GM21528 (cell line): ENCODE results near the gene PHGDH.

ENCODE experiments used
- ATAC-seq: cut with Tn5 transposase; IDR thresholded peaks from one replicate; pipeline ENCODE4 v1.9.1; 2021; ENCODE audit warnings: mild to moderate bottlenecking, moderate library complexity; ENCODE audit not compliant: unreplicated experiment, low FRiP score

Gene PHGDH

DNA sequence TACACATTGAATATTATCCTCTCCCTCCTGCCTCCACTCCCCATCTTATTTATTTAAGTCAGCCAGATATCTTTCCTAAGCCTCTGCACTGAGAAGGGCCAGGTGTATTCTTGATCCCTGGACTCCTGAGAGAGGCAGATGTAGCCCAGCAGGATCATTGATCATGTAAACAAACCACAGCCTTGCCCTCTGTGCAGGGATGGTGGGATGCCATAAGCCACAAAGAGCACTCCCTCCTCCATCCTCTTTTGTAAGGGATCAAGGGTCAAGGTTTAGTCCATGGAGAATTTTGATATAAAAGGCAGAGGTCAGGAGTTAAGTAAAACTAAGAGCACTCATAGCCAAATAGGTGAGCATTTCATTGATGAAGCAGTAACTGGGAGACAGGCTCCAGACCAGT lies 17.3 kb downstream of the PHGDH start:
- no peak for ATAC-seq

DNA sequence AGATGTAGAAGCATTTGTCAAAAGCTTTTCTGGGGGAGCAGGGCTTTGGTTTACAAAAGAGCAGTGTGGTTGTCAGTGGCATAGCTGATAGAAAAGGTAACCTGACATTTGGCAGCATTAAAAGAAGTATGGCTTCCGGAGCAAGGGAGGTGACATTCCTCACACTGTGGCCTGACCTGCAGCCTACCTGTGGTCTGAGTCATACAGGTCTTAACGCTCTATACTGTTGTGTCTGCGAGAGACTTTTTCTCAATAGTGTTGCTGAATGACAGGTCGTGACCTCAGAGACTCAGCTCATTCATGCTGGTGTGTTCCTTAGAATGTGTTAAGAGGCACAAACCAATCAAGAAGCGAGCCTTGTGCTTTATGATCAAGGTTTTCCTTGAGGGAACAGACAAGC lies 19.3 kb downstream of the PHGDH start:
- no peak for ATAC-seq

DNA sequence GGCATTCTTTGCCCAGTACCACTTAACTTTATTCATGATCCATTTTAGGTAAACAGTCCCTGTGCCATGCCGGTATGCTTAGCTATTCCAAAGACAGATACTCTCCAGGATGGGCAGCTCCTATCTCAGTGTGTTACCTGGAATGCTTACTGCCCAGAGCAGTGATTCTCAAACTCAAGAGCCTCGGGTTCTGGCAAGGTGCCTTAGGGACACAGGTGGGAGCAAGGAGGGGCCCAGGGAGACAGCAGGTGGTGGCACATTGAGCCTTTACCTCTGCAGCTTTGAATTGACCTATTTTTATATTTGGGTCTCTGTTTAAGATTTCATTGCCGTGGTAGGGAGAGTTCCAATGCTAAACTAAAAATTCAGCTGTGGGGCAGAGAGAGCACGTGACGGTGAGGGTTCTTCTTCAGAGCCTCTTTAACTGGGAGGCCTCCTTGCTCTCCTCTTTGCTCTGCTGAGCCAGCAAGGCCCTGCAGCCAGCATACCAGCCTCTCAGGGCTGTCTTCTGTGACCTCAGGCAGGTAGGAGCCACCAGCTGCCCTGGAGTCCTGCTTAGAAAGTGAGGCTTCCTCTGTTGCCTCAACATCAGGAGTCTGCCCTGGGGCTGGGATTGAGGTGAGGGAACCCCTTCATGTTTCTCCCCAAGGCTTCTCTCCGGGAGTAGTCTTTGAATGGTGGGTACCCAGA lies 20.2 kb downstream of the PHGDH start:
- ATAC-seq: no peak

DNA sequence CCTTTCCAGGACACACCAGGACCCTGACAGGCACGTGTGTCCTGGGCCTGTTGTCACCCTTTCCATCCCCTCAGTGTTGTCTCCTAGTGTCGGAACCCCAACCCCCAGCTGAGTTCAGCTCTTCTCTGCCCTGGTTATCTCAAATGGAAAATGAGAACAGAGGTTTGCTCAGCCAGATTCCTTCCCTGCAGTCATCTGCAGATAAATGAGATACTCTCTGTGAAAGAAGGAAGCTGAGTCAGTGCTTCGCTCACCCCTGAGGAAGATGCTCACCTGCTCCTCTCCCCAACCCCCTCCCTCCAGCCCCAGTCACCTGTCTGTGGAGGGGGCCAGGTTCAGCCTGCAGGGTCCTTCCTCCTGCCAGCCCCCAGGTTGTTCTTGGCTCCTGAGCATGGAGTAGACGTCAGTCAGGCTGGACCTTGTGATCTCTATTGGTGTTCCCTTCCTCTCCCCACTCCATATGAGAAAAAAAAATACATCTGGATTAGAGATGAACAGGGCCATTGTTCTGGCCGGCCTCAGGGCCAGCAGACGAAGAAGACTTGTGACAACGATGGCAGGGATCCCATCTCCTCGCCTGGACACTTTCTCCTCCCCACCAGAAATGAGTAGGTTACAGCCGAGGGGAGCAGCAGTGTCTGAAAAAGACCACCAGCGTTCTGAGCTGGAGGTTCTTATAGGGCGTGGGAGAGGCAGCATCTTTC lies 20.9 kb downstream of the PHGDH start:
- no peak for ATAC-seq

DNA sequence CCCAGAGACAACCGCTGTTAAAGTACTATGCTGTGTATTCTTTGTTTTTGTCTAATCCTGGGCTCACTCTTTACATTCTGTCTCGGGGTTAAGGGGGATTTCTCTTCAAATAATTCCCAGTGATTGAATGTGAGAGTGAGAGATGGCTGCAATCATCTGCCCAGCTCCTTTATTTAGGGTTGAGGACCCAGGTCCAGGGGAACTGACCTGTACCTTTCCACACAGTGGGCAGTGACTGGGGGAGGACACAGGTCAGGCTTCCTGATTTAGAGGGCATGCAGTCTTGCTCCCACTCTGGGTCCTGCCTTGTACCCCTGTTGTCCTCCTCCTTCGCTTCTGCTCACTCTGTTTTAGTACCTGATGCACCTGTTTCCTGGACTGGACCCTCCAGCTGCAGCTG lies 22.0 kb downstream of the PHGDH start:
- ATAC-seq: no peak

DNA sequence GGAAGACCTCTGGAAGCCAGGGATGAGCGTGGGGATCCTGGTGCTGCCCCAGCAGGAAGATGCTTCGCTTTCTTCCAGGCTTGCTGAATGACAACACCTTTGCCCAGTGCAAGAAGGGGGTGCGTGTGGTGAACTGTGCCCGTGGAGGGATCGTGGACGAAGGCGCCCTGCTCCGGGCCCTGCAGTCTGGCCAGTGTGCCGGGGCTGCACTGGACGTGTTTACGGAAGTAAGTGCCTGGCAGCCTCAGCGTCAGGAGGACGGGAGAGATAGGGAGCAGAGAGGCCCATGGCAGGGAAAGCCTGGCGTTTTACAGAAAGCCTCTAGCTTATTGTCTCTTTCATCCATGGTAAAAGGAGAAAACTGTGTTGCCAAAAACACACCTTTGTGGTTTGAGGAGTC lies 23.5 kb downstream of the PHGDH start:
- no peak for ATAC-seq

DNA sequence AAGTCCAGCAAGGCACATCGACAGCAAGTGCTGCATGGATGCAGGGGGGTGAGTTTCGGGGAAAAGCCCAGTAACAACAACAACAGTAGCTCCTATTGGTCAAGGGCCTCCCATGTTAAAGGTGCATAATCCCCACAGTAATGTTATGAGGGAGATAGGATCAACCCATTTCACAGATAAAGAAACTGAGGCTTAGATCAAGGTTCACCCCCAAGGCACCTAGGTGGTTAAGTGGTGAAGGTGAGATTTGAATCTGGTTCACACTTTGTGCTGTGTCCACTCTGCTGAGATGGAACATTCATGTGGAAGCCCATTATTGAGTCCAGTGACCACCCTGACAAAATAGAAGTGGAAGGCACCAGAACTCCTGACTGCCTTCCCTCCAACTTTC lies 24.9 kb downstream of the PHGDH start:
- ATAC-seq: no peak

DNA sequence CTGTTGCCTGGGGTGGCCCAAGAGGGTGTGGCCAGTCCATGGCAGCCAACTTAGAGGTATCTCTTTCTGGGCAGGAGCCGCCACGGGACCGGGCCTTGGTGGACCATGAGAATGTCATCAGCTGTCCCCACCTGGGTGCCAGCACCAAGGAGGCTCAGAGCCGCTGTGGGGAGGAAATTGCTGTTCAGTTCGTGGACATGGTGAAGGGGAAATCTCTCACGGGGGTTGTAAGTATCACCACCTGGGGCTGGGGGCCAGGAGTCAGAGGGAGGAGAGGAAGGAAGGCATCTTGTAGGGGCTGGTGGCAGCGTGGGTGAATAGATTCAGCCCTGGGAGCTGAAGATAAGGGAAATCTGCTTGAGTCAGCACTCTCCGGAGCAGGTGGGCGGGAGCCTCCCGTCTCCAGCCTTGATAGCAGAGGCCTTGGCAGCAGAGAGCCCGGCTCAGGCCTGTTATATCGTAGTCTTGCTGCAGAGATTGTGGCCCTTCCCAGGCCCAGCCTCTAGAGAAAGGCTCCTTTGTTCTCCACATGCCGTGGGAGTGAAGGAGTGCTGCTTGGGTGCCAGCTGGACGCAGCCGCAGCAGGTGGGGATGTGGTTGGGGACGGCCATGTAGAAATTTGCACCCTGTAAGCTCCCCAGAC lies 25.4 kb downstream of the PHGDH start:
- no peak for ATAC-seq

DNA sequence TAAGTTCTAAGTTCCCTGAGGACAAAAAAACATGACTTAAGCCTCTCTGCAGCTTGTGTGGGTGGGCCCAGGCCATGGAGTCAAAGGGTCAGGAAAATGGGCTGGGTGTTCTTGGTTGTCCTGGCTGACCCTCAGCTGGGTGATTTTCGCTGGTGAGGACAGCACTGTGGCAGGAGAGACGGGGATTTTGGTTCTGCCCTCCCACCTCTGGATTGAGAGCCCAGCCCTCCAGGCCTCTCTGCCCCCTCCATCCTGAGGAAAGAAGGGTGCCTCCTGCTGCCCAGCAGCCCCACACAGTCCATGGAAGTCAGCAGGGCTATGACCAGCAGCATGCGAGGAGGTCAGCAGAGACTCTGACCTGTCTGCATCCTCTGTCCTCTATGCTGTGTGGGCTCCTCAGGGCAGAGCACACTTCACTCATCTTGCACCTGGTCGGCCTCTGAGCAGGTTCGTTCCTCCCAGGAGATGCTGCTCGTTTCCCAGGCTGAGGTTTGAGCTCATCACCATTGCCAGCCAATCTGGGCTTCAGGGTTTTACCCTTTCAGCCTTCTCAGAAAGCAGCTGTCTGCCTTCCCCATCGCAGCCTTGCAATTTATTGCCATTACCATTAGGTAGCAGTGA lies 26.5 kb downstream of the PHGDH start:
- no peak for ATAC-seq

DNA sequence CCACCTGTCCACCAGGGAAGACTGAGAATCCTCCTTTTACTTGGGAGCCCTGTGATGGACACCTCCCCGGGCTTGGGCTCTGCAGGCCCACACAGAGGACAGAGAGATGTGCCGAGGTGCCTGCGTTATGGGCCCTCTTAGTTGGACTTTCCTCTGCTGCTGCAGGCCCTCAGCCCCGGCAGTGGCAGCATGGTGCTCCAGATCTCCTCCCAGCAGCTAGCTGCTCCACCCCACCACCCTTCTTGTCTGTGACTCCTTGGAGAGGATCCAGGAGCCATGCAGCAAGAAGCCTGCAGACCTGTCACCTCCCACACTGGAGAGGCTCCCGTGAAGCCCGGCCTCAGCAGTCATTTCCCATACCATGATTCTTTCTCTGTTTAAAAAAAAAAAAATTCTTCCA lies 27.4 kb downstream of the PHGDH start:
- no peak for ATAC-seq

DNA sequence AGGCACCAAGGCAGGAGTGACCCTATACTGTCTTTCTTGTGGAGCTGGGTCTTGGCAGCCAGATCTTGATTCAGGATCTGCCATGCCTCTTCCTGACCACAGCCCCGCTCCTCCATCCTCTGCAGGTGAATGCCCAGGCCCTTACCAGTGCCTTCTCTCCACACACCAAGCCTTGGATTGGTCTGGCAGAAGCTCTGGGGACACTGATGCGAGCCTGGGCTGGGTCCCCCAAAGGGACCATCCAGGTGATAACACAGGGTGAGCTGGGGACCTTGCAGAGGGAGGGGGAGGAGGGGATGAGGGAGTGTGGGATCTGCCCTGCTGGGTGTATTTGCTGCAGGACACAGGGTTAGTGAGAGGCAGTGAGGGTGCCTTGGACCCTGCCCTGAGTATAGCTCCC lies 28.5 kb downstream of the PHGDH start:
- ATAC-seq: no peak

DNA sequence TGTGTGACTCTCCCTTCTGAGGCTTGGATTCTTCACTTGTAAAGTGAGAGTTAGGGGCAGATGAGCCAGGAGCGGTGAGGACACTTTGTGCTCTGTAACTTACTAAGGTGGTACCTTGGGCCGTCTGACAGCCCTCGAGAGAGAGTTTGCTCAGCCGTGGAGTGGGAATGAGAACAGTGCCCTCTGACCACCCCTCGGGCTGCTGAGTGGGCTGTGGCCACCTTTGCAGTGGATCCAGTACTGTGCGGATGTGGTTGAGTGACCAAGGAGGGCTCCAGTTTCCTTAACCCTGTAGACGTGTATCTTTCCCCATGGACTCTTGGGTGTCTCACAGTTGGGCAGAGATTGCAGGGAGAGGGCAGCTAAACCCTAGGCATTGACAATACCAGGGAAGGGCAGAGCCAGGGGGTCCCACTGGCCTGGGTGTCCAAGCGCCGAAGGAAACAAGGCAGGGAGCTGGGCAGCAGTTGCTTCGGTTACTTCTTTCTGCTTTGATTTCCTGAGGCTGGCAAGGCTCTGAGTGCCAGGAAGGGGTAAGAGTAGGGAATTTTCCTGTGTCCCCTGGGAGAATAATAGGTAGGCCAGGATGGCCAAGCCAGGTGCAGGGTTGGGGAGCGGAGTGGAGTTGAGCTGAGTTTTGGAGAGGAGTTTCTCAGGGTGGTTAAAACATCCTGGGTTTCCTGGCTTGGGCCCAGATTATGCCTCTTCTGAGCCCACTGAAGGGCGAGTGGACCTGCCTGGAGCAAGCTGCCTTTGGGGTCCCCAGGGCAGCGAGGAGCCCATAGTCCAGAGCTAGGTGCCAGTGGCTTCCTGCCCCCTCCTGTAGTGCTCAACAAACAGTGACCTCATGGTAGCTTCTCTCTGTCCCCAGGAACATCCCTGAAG lies 29.4 kb downstream of the PHGDH start:
- no peak for ATAC-seq

DNA sequence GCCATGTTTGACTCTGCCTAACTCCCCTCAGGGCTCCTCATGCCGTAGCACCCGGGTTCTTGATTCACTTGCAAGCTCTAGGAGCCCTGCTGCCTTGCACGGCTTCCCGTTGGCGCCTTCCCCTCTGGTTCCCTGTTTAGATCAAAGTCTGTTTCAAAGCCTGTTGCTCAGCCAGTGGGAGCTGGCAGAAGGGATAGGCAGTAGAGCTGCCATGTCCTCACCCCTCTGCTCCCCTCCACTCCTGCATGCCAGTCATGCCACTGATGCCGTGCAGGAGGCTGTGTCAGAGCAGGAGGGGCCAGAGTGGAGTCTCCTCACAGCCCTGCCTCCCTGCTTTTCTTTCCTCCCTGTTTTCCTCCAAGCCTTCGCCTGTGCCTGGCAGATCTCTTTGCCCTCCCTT lies 30.5 kb downstream of the PHGDH start:
- ATAC-seq: no peak

DNA sequence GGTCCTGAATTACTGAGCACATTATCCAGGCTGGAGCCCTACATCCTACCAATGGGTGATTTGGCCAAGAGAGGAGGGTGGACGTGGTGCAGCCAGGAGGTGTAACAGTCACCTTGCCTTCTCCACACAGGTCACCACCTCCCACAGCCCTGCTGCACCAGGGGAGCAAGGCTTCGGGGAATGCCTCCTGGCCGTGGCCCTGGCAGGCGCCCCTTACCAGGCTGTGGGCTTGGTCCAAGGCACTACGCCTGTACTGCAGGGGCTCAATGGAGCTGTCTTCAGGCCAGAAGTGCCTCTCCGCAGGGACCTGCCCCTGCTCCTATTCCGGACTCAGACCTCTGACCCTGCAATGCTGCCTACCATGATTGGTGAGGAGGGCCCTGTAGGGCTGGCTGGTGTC lies 30.9 kb downstream of the PHGDH start:
- no peak for ATAC-seq

DNA sequence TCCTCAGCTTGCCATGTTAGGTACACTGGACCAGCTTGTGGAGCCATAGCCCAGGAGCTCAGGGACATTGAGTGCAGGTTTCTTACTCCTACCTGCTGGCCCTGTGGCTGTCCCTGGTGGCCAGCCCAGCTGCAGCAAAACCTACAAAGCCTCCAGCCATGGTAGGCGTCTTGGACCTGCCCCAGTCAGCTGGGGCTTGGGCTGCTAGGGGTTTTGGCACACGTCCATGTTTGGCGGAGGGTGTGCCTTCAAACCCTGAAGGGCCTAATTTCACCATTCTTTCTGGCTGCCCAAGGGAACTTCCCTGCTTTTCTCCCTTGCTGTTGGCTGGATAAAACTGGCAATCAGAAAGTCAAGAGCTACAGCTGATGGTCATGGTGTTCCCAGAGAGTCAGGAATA lies 31.6 kb downstream of the PHGDH start:
- ATAC-seq: no peak

DNA sequence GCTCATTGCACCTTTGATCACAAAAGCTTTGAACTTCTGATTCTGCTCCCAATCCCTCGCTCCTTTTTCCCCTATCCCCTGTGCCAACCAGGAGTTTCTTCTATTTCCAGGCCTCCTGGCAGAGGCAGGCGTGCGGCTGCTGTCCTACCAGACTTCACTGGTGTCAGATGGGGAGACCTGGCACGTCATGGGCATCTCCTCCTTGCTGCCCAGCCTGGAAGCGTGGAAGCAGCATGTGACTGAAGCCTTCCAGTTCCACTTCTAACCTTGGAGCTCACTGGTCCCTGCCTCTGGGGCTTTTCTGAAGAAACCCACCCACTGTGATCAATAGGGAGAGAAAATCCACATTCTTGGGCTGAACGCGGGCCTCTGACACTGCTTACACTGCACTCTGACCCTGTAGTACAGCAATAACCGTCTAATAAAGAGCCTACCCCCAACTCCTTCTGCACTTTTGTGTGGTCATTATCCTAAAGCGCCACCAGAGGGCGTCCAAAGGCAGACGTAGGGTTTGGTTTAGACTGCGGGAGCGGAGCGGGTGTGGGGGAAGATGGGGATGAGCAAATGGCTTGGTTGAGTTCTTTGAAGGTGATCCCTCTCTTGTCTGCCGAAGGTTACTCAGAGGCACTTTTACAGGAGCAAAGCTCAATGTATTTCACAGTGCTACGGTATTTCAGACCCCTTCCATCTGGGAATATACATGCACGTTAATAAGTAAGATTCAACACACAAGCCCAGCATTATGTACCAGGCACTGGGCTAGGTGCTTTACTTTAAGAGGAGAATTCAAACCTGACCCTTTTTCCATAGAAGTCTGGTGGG lies 32.3 kb downstream of the PHGDH start:
- no peak for ATAC-seq

DNA sequence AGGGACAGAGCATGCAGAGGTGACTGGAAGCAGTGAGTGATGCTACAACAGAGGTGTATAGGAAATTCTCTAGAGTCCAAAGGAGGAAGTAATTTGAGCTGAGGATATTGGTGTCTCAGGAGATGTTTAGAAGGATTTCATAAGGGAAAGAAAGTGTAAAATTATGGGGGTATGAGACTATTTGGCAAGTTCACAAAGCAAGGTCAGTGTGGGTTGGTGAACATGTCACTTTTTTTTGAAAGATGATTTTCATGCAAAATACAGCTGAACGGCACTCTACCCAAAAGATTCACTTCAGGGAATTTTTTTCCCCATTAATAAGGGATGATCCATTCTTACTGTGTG lies 32.8 kb downstream of the PHGDH start:
- ATAC-seq: no peak

DNA sequence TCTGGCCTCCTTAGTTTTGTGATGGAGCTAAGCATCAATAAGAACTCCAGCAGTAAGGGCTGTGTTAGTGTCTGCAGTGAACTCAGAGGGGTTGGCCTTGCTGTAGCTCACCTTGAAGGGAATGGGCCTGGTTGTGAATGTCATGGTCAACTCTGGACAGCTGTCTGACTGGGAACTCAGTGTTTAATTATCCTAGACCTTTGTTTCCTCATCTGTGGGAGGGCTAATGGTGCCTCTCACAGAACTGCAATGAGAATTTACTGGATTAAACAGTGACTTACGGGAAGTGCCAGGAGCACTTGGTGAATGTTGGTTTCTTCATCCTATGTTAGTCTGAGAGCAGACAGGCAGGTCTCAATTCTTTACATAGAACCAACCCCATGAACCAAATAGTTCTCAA lies 33.3 kb downstream of the PHGDH start:
- ATAC-seq: no peak

DNA sequence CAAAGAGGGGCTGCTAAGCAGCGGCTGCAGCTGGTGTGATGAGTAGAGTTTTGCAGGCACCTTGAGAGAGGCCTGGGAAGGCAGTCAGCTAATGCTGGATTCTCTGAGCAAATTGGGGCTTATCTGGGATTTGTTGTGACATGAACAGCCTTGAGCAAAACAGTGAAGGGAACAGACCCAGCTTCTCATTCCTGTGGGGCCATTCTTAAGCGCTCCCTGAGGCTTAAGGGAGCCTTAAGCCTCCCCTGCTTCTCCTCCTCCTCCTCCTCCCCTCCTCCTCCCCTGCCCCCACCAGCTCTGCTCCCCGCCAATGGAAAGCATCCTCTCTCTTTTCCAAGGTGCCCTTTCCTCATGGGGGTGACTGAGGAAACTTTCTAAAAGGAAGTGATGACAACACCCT lies 35.7 kb downstream of the PHGDH start:
- ATAC-seq: no peak

DNA sequence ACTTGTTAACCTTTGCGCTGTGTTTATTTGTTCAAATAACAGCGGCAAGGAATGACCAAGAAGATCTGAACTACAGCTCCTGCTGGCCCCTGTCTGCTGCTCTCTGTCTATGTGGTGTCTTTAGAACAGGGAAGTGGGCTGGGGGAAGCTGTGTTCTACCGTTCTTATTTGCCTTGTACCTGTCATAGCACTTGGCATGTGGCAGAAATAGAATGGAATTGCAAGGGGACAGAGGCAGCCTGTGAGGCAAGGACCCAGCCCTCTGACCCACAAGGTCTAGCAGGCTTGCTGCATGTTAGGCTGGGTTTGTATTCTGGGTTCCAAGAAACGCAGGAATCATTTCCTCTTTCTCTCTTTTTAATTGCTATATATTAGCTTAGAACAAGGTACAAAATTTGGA lies 36.3 kb downstream of the PHGDH start:
- ATAC-seq: no peak
